Loucy (cell line): Measurements from ENCODE around the gene LAMC3.

Experiments used
- H2AFZ ChIP-seq: fragments of 200-600 bp; sonication (generic); 2 replicates; pipeline ENCODE4 v1.6.0; 2016; ENCODE audit warnings: antibody characterized with exemption, mild to moderate bottlenecking, low read length, moderate library complexity
- H3F3A ChIP-seq: fragments of 200-600 bp; 2 replicates; pipeline ENCODE4 v1.6.0; 2016; ENCODE audit warnings: antibody characterized with exemption, low read depth, mild to moderate bottlenecking
- H3K27me3 ChIP-seq: fragments of 200-600 bp; sonication (generic); 2 replicates; pipeline ENCODE4 v1.6.1; 2014; ENCODE audit warnings: low read length, mild to moderate bottlenecking; ENCODE audit not compliant: insufficient read depth, poor library complexity, severe bottlenecking
- H3K36me3 ChIP-seq: fragments of 200-600 bp; sonication (generic); 2 replicates; pipeline ENCODE4 v1.6.1; 2016; ENCODE audit warnings: low read length; ENCODE audit not compliant: insufficient read depth
- H3K4me1 ChIP-seq: fragments of 200-600 bp; sonication (generic); 2 replicates; pipeline ENCODE4 v1.5.1; 2014; ENCODE audit warnings: low read length, mild to moderate bottlenecking; ENCODE audit not compliant: insufficient read depth, poor library complexity, severe bottlenecking
- H3K4me2 ChIP-seq: fragments of 200-600 bp; sonication (generic); 2 replicates; pipeline ENCODE4 v1.6.0; 2014; ENCODE audit warnings: antibody characterized with exemption, low read length, low read depth, mild to moderate bottlenecking; ENCODE audit not compliant: poor library complexity, severe bottlenecking
- H3K4me3 ChIP-seq: fragments of 200-600 bp; sonication (generic); 2 replicates; pipeline ENCODE4 v1.5.1; 2014; ENCODE audit warnings: low read length, mild to moderate bottlenecking, mixed read lengths; ENCODE audit not compliant: poor library complexity, severe bottlenecking
- H3K79me2 ChIP-seq: fragments of 200-600 bp; sonication (generic); 2 replicates; pipeline ENCODE4 v1.6.1; 2014; ENCODE audit warnings: low read length; ENCODE audit not compliant: insufficient read depth
- H3K9ac ChIP-seq: fragments of 200-600 bp; sonication (generic); 2 replicates; pipeline ENCODE4 v1.6.0; 2014; ENCODE audit warnings: mild to moderate bottlenecking, low read depth, low read length, moderate library complexity; ENCODE audit not compliant: poor library complexity, severe bottlenecking
- H3K9me2 ChIP-seq: fragments of 200-600 bp; sonication (generic); replicated peaks from 2 replicates; pipeline ENCODE4 v1.6.1; 2016; ENCODE audit warnings: low read depth, low read length, mixed read lengths
- H3K9me3 ChIP-seq: fragments of 200-600 bp; sonication (generic); 2 replicates; pipeline ENCODE4 v1.6.1; 2014; ENCODE audit warnings: mild to moderate bottlenecking, antibody characterized with exemption, low read length, low read depth; ENCODE audit not compliant: insufficient read depth
- H4K20me1 ChIP-seq: fragments of 200-600 bp; sonication (generic); 2 replicates; pipeline ENCODE4 v1.6.0; 2014; ENCODE audit warnings: antibody characterized with exemption, low read length, mild to moderate bottlenecking; ENCODE audit not compliant: insufficient read depth, poor library complexity, severe bottlenecking
- EZH2phosphoT487 ChIP-seq: fragments of 200-600 bp; IDR thresholded peaks from 2 replicates; pipeline ENCODE4 v1.6.1; 2018; ENCODE audit warnings: antibody characterized with exemption, mild to moderate bottlenecking, moderate library complexity, borderline replicate concordance
- TF ChIP-seq, protein P1 (sequence below): fragments of 200-600 bp; sonication (generic); conservative IDR thresholded peaks from 2 replicates; pipeline ENCODE4 v1.5.1; 2014; ENCODE audit warnings: mild to moderate bottlenecking, antibody characterized with exemption, low read length

LAMC3 gene

DNA sequence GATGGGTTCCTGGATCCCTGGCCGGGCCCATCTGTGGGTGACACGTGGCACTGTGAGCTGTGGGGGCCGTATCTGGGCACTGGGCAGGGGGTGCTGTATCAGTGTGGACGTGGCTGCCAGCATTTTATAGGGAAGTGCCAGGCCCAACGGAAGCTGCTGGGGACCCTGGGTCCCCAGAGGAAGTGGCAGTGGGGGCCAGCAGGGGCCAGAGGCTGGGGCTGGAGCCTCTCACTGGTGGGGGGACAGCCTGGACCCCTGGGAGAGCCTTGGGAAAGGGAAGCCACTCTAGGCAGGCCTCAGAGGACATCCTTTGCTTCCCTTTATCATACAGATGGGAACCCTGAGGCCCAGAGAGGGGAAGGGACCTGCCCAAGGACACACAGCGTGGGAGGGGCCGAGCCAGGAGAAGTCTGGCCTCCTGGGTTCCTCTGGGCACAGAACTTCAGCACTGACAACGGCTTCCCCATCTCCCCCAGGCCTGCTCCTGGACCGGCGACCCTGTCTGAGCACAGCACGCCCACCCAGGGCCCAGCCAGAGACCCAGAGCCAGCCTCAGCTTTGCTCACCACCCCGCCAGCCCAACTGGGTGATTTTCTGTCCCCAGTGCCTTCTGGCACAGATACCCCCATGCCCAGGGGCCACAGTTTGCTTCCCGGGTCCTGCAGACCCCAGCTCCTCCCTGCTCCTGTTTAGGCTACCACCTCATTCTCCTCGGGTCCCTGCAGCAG is 15.5 kb upstream of the LAMC3 start:
- Histone ChIP-seq H2AFZ (no peak overlapping the region), H3K4me3 (no peak overlapping the region), H3F3A (no peaks in the 10 kb centered on the region), H3K4me2 (no peak overlapping the region), H3K36me3 (no peaks in the 10 kb centered on the region), H4K20me1 (no peaks in the 10 kb centered on the region), H3K9ac (no peak overlapping the region), H3K4me1 (no peaks in the 10 kb centered on the region), H3K79me2 (no peaks in the 10 kb centered on the region), H3K9me3 (no peaks in the 10 kb centered on the region), H3K9me2 (no peaks in the 10 kb centered on the region), H3K27me3 (no peaks in the 10 kb centered on the region)
- no peak for TF ChIP-seq EZH2phosphoT487
- TF ChIP-seq, protein P1, sequence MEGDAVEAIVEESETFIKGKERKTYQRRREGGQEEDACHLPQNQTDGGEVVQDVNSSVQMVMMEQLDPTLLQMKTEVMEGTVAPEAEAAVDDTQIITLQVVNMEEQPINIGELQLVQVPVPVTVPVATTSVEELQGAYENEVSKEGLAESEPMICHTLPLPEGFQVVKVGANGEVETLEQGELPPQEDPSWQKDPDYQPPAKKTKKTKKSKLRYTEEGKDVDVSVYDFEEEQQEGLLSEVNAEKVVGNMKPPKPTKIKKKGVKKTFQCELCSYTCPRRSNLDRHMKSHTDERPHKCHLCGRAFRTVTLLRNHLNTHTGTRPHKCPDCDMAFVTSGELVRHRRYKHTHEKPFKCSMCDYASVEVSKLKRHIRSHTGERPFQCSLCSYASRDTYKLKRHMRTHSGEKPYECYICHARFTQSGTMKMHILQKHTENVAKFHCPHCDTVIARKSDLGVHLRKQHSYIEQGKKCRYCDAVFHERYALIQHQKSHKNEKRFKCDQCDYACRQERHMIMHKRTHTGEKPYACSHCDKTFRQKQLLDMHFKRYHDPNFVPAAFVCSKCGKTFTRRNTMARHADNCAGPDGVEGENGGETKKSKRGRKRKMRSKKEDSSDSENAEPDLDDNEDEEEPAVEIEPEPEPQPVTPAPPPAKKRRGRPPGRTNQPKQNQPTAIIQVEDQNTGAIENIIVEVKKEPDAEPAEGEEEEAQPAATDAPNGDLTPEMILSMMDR: no peak

DNA sequence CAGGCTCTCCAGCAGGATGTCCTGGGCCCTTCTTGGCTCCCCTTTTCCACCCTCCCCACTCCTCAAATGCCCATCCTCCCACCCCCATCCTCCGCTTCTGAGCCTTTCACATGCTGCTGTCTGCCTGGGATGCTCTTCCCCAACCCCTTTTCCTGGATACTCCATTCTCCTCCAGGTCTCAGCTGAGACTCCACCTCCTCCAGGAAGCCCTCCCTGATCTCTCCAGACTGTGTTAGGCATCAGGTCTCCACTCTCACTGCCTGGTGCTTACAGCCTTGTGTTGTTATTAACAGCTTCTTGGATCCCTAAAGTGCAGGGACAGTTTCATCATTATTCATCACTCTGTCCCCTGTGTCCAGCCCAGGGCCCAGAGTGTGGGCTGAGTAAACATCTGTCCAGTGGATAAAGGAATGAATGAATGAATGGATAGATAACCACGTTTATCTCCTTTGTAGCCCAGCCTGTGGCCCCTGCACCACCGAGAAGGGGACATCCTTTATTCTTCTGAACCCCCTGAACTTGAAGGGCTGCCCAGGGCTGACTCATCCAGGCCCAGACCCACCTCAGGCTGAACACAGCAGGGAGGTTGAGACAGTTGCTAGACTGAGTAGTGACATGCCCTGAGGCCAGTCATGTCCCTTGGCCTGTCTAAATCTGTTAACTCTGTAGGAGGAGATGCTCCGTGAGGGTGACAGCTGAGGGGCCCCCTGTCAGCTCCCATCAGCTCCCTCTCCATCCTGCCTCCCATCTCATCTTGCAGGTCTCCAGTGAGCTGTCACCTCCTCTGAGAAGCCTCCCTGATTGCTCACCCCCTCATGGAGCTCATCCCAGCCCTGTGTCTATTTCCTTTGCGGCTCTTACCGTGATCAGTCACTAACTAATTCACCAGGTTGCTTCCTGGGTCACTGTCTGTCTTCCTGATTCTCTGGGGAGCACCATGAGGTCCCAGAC is 14.6 kb upstream of the LAMC3 start:
- Histone ChIP-seq H4K20me1 (no peaks in the 10 kb centered on the region), H3K4me2 (no peak overlapping the region), H3F3A (no peaks in the 10 kb centered on the region), H3K9me2 (no peaks in the 10 kb centered on the region), H3K36me3 (no peaks in the 10 kb centered on the region), H3K79me2 (no peaks in the 10 kb centered on the region), H2AFZ (no peak overlapping the region), H3K9ac (no peak overlapping the region), H3K4me1 (no peaks in the 10 kb centered on the region), H3K27me3 (no peaks in the 10 kb centered on the region), H3K9me3 (no peaks in the 10 kb centered on the region), H3K4me3 (no peak overlapping the region)
- no peak for TF ChIP-seq EZH2phosphoT487
- TF ChIP-seq, protein P1: no peak

DNA sequence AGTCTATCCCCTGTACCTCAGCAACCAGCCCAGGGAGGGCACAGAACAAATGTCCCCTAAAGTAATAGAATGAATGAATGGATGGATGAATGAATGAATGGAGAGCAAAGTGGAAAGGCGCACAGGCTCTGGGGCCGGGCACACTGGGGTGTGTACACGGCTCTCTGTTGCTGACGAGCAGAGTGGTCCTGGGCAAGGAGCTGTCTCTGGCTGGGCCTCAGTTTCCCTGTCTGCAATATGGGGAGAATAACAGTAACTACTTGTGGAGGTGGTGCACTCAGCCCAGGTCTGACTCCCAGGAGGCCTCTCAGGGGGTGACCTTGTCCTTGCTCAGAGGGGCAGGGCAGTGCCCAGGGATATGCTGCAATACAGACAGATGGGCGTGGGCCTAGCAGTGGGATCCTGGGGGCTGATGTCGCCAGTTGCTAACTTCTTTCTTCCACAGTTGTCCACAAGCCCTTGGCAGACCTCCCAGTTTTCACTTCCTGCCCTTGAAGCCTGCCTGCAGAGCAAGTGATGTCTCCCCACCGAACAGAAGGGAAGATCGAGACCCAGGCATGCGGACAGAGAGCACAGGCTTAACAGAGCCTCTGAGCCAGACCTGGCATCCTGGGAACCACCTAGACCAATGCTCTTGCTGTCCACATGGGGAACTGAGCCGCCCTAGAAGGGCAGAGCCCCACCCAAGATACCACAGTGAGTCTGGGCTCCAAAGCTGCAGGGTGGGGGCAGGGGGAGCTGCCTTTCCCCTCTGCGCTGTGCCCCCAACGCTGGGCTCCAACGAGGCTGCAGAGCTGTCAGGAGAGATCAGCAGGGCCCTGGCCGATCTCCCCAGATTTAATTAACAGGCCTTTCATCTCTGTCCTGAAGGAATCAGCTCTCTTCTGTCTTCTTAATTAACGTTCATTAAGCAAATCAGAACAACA is 13.6 kb upstream of the LAMC3 start:
- no peaks in the 10 kb centered on the region for H4K20me1 ChIP-seq
- H3K9me3 ChIP-seq: no peaks in the 10 kb centered on the region

More for the DNA sequence above, 13.6 kb upstream of the LAMC3 start:
- H3K27me3 ChIP-seq: no peaks in the 10 kb centered on the region
- no peaks in the 10 kb centered on the region for H3K79me2 ChIP-seq
- H3K4me3 ChIP-seq: no peak overlapping the region
- H3K36me3 ChIP-seq: no peaks in the 10 kb centered on the region
- no peaks in the 10 kb centered on the region for H3K9me2 ChIP-seq
- H2AFZ ChIP-seq: no peak overlapping the region
- H3K9ac ChIP-seq: no peak overlapping the region
- no peaks in the 10 kb centered on the region for H3F3A ChIP-seq
- TF ChIP-seq EZH2phosphoT487: no peak
- TF ChIP-seq, protein P1: no peak
- no peaks in the 10 kb centered on the region for H3K4me1 ChIP-seq
- no peak overlapping the region for H3K4me2 ChIP-seq
